ENCODE measurements around the gene YIF1B.

Gene YIF1B

DNA sequence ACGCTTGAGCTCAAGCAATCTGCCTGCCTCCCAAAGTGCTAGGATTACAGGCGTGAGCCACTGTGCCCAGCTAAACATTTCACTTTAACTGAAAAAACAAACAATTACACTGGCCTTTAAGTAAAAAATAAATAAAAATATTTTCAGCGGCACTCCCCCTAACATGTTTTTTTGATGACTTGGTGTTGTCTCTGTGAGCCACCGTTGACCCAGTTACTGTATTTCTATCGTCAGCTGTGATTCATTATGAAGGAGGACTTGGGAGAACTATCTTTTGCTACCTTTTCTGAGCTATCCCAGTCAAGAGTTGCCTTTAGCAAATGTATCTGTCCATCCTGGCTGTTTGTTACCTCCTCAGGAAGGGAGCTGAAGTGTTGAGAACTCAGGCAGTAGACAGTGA is 30.2 kb downstream of the YIF1B start:
- Histone ChIP-seq H2AFZ (ENCODE audit: low read depth, low read length, severe bottlenecking) (no peak overlapping the region), H3K4me2 (ENCODE audit: low read depth, low read length, poor library complexity, severe bottlenecking) (no peak overlapping the region), H3K79me2 (ENCODE audit: insufficient read depth, low read length) (no peaks in the 10 kb centered on the region), H3K27me3 (ENCODE audit: low read length) (no peaks in the 10 kb centered on the region), H3K4me3 (ENCODE audit: insufficient read depth, low read length, poor library complexity, severe bottlenecking) (no peak overlapping the region), H3K36me3 (ENCODE audit: low read length) (no peaks in the 10 kb centered on the region), H3F3A (ENCODE audit: insufficient read depth) (no peaks in the 10 kb centered on the region), H3K9ac (ENCODE audit: low read length) (no peak overlapping the region), H3K9me2 (replicated peaks; ENCODE audit: insufficient read depth, low read length) (no peaks in the 10 kb centered on the region), H4K20me1 (ENCODE audit: low read depth, low read length) (no peaks in the 10 kb centered on the region), H3K9me3 (ENCODE audit: insufficient read depth, low read length) (no peaks in the 10 kb centered on the region), H3K27ac (ENCODE audit: low read depth, low read length) (no peak overlapping the region)
- TF ChIP-seq, protein P1, sequence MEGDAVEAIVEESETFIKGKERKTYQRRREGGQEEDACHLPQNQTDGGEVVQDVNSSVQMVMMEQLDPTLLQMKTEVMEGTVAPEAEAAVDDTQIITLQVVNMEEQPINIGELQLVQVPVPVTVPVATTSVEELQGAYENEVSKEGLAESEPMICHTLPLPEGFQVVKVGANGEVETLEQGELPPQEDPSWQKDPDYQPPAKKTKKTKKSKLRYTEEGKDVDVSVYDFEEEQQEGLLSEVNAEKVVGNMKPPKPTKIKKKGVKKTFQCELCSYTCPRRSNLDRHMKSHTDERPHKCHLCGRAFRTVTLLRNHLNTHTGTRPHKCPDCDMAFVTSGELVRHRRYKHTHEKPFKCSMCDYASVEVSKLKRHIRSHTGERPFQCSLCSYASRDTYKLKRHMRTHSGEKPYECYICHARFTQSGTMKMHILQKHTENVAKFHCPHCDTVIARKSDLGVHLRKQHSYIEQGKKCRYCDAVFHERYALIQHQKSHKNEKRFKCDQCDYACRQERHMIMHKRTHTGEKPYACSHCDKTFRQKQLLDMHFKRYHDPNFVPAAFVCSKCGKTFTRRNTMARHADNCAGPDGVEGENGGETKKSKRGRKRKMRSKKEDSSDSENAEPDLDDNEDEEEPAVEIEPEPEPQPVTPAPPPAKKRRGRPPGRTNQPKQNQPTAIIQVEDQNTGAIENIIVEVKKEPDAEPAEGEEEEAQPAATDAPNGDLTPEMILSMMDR (IDR thresholded peaks at IDR 0.05; ENCODE audit: insufficient read depth, low read length, poor library complexity, severe bottlenecking) = no peak
- no peak for TF ChIP-seq EZH2phosphoT487 (conservative IDR thresholded peaks at IDR 0.05; ENCODE audit: low read length)

GRCh38 chr19:38284422-38284821 is 31.3 kb downstream of the YIF1B start:
- Histone ChIP-seq H3K27me3 (ENCODE audit: low read length) (no peaks in the 10 kb centered on the region), H3K36me3 (ENCODE audit: low read length) (no peaks in the 10 kb centered on the region), H3K4me3 (ENCODE audit: insufficient read depth, low read length, poor library complexity, severe bottlenecking) (no peak overlapping the region), H3K79me2 (ENCODE audit: insufficient read depth, low read length) (no peaks in the 10 kb centered on the region), H3K27ac (ENCODE audit: low read depth, low read length) (no peak overlapping the region), H3F3A (ENCODE audit: insufficient read depth) (no peaks in the 10 kb centered on the region), H2AFZ (ENCODE audit: low read depth, low read length, severe bottlenecking) (no peak overlapping the region), H3K9ac (ENCODE audit: low read length) (no peak overlapping the region), H3K9me2 (replicated peaks; ENCODE audit: insufficient read depth, low read length) (no peaks in the 10 kb centered on the region), H4K20me1 (ENCODE audit: low read depth, low read length) (no peaks in the 10 kb centered on the region), H3K4me2 (ENCODE audit: low read depth, low read length, poor library complexity, severe bottlenecking) (no peak overlapping the region), H3K9me3 (ENCODE audit: insufficient read depth, low read length) (no peaks in the 10 kb centered on the region)
- TF ChIP-seq, protein P1 (IDR thresholded peaks at IDR 0.05; ENCODE audit: insufficient read depth, low read length, poor library complexity, severe bottlenecking) = no peak
- TF ChIP-seq EZH2phosphoT487 (conservative IDR thresholded peaks at IDR 0.05; ENCODE audit: low read length) = no peak

- H3K27ac ChIP-seq (ENCODE audit: low read depth, low read length) = no peak overlapping the region
- H3K9me3 ChIP-seq (ENCODE audit: insufficient read depth, low read length) = no peaks in the 10 kb centered on the region
- H3K79me2 ChIP-seq (ENCODE audit: insufficient read depth, low read length) = no peaks in the 10 kb centered on the region
- H3K36me3 ChIP-seq (ENCODE audit: low read length) = no peaks in the 10 kb centered on the region
- no peak overlapping the region for H2AFZ ChIP-seq (ENCODE audit: low read depth, low read length, severe bottlenecking)
- no peak overlapping the region for H3K4me3 ChIP-seq (ENCODE audit: insufficient read depth, low read length, poor library complexity, severe bottlenecking)
- H3K4me2 ChIP-seq (ENCODE audit: low read depth, low read length, poor library complexity, severe bottlenecking) = no peak overlapping the region
- no peaks in the 10 kb centered on the region for H3K27me3 ChIP-seq (ENCODE audit: low read length)
- H3K9me2 ChIP-seq (replicated peaks; ENCODE audit: insufficient read depth, low read length) = no peaks in the 10 kb centered on the region
- TF ChIP-seq EZH2phosphoT487 (conservative IDR thresholded peaks at IDR 0.05; ENCODE audit: low read length) = no peak
- TF ChIP-seq, protein P1 (IDR thresholded peaks at IDR 0.05; ENCODE audit: insufficient read depth, low read length, poor library complexity, severe bottlenecking) = no peak
- no peak overlapping the region for H3K9ac ChIP-seq (ENCODE audit: low read length)
- H4K20me1 ChIP-seq (ENCODE audit: low read depth, low read length) = no peaks in the 10 kb centered on the region
- no peaks in the 10 kb centered on the region for H3F3A ChIP-seq (ENCODE audit: insufficient read depth)
Observed at GRCh38 chr19:38283271-38283670, 32.5 kb downstream of the YIF1B start.

Data from SU-DHL-6 (cell line).